Ishikawa (cell line): ENCODE measurements around the gene TSPOAP1.

Experiments
- CEBPB ChIP-seq: IDR thresholded peaks from 2 replicates; pipeline ENCODE4 v1.6.1; 2012
- EGR1 ChIP-seq: IDR thresholded peaks from 2 replicates; pipeline ENCODE4 v1.6.1; 2012
- EP300 ChIP-seq: IDR thresholded peaks from 2 replicates; pipeline ENCODE4 v1.6.1; 2012; ENCODE audit warnings: borderline replicate concordance
- MAX ChIP-seq: IDR thresholded peaks from 2 replicates; pipeline ENCODE4 v1.6.1; 2012
- RAD21 ChIP-seq: IDR thresholded peaks from 2 replicates; pipeline ENCODE4 v1.6.1; 2012; ENCODE audit warnings: low read depth
- REST ChIP-seq: IDR thresholded peaks from 2 replicates; pipeline ENCODE4 v1.6.1; 2012; ENCODE audit warnings: low read depth, mild to moderate bottlenecking
- TAF1 ChIP-seq: IDR thresholded peaks from 2 replicates; pipeline ENCODE4 v1.6.1; 2012; ENCODE audit warnings: low read depth, mild to moderate bottlenecking
- TCF12 ChIP-seq: IDR thresholded peaks from 2 replicates; pipeline ENCODE4 v1.6.1; 2012; ENCODE audit warnings: low read depth
- YY1 ChIP-seq: IDR thresholded peaks from 2 replicates; pipeline ENCODE4 v1.6.1; 2012; ENCODE audit warnings: low read depth

GRCh38 chr17:58308985-58309917, 19.3 kb downstream of the TSPOAP1 start:
- no peak for TF ChIP-seq RAD21
- no peak for TF ChIP-seq YY1
- TF ChIP-seq TAF1, result no peak
- no peak for TF ChIP-seq EP300
- no peak for TF ChIP-seq EGR1
- TF ChIP-seq REST, result no peak
- no peak for TF ChIP-seq TCF12
- TF ChIP-seq CEBPB, result no peak
- no peak for TF ChIP-seq MAX
